ENCODE results near the gene IL13. TPM values are rescaled to one million over a fixed set of nuclear protein-coding genes. Genes with fewer than 3 reads are reported as not detected.
"Not testable (repeated sequence)": the region's sequence is repeated elsewhere in the genome, so short reads cannot be mapped to it uniquely, and the experiment has no call there.

The IL13 gene
- total RNA-seq, 1 experiment from 2014 or later: not detected

GRCh38 chr5:132628814-132629213, 29.2 kb upstream of the IL13 start:
- CTCF ChIA-PET: no interaction called here
- H3K36me3 ChIP-seq (ENCODE audit: insufficient read depth, low read length, poor library complexity, severe bottlenecking): no peaks in the 10 kb centered on the region
- TF ChIP-seq EZH2 (IDR thresholded peaks at IDR 0.05; ENCODE audit: borderline replicate concordance, low read depth, low read length, poor library complexity, severe bottlenecking) (no peak), CTCF (conservative IDR thresholded peaks at IDR 0.05; ENCODE audit: low read depth, low read length) (no peak)
- no peaks in the 10 kb centered on the region for H3K4me1 ChIP-seq (ENCODE audit: insufficient read depth, low read length, poor library complexity, severe bottlenecking)
- no peak for DNase-seq (ENCODE audit: low spot score)
- intact Hi-C loops (cut with micrococcal nuclease; ENCODE audit: unreplicated experiment): no loop called here
- H3K4me3 ChIP-seq (ENCODE audit: low read depth, low read length, poor library complexity, severe bottlenecking): no peak overlapping the region
- no peaks in the 10 kb centered on the region for H3K9me3 ChIP-seq (ENCODE audit: low read depth, low read length, poor library complexity, severe bottlenecking)
- no peak overlapping the region for H3K27ac ChIP-seq (ENCODE audit: low read depth, low read length, poor library complexity, severe bottlenecking)
- BruUV-seq (replicated peaks): no TSS peak
- POLR2A ChIA-PET (ENCODE audit: low non-redundant PET): no interaction called here
- H3K27me3 ChIP-seq (replicated peaks; ENCODE audit: insufficient read depth, low read depth, low read length, poor library complexity): no peaks in the 10 kb centered on the region

- DNase-seq (ENCODE audit: low spot score): no peak
- Histone ChIP-seq H3K4me1 (ENCODE audit: insufficient read depth, low read length, poor library complexity, severe bottlenecking) (no peaks in the 10 kb centered on the region), H3K27ac (ENCODE audit: low read depth, low read length, poor library complexity, severe bottlenecking) (no peak overlapping the region), H3K36me3 (ENCODE audit: insufficient read depth, low read length, poor library complexity, severe bottlenecking) (no peaks in the 10 kb centered on the region), H3K27me3 (replicated peaks; ENCODE audit: insufficient read depth, low read depth, low read length, poor library complexity) (no peaks in the 10 kb centered on the region), H3K4me3 (ENCODE audit: low read depth, low read length, poor library complexity, severe bottlenecking) (no peak overlapping the region), H3K9me3 (ENCODE audit: low read depth, low read length, poor library complexity, severe bottlenecking) (no peaks in the 10 kb centered on the region)
- ChIA-PET CTCF (no interaction called here), POLR2A (ENCODE audit: low non-redundant PET) (no interaction called here)
- TF ChIP-seq CTCF (conservative IDR thresholded peaks at IDR 0.05; ENCODE audit: low read depth, low read length): no peak
- TF ChIP-seq EZH2 (IDR thresholded peaks at IDR 0.05; ENCODE audit: borderline replicate concordance, low read depth, low read length, poor library complexity, severe bottlenecking): no peak
- intact Hi-C loops (cut with micrococcal nuclease; ENCODE audit: unreplicated experiment): no loop called here
- BruUV-seq (replicated peaks): no TSS peak
These were observed 28.6 kb upstream of the IL13 start for GRCh38 chr5:132629230-132629944.

DNA sequence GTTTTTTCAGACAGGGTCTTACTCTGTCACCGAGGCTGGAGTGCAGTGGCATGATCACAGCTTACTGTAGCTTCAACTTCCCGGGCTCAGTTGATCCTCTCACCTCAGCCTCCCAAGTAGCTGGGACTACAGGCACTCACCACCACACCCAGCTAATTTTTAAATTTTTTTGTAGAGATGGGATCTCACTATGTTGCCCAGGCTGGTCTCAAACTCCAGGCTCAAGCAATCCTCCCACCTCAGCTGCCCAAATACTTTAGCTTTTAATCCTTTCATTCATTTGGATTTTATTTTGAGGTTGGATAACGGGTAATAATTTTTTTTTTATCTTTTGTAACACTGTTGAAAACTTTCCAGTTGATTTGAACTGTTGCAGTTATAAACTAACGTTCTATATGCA, 24.4 kb upstream of the IL13 start:
- POLR2A ChIA-PET (ENCODE audit: low non-redundant PET): not testable (repeated sequence)

GRCh38 chr5:132635873-132636272, 22.1 kb upstream of the IL13 start:
- CTCF ChIA-PET: no interaction called here
- no peak for DNase-seq (ENCODE audit: low spot score)
- Histone ChIP-seq H3K9me3 (ENCODE audit: low read depth, low read length, poor library complexity, severe bottlenecking) (no peaks in the 10 kb centered on the region), H3K4me1 (ENCODE audit: insufficient read depth, low read length, poor library complexity, severe bottlenecking) (no peaks in the 10 kb centered on the region), H3K4me3 (ENCODE audit: low read depth, low read length, poor library complexity, severe bottlenecking) (no peak overlapping the region), H3K36me3 (ENCODE audit: insufficient read depth, low read length, poor library complexity, severe bottlenecking) (peaks cover 17% of the 10 kb centered on the region), H3K27me3 (replicated peaks; ENCODE audit: insufficient read depth, low read depth, low read length, poor library complexity) (no peaks in the 10 kb centered on the region), H3K27ac (ENCODE audit: low read depth, low read length, poor library complexity, severe bottlenecking) (no peak overlapping the region)
- TF ChIP-seq EZH2 (IDR thresholded peaks at IDR 0.05; ENCODE audit: borderline replicate concordance, low read depth, low read length, poor library complexity, severe bottlenecking) (no peak), CTCF (conservative IDR thresholded peaks at IDR 0.05; ENCODE audit: low read depth, low read length) (no peak)
- intact Hi-C loops (cut with micrococcal nuclease; ENCODE audit: unreplicated experiment): no loop called here
- POLR2A ChIA-PET (ENCODE audit: low non-redundant PET): interaction anchor here (0.7 kb wide), 1 partner anchor 34 kb away, joined by 3 read pairs; no protein-coding TSS in a partner anchor
- no TSS peak for BruUV-seq (replicated peaks)

More for the DNA sequence above, 24.4 kb upstream of the IL13 start:
- H3K4me3 ChIP-seq (ENCODE audit: low read depth, low read length, poor library complexity, severe bottlenecking); BruUV-seq (replicated peaks); H3K27me3 ChIP-seq (replicated peaks; ENCODE audit: insufficient read depth, low read depth, low read length, poor library complexity); DNase-seq (ENCODE audit: low spot score); H3K36me3 ChIP-seq (ENCODE audit: insufficient read depth, low read length, poor library complexity, severe bottlenecking); H3K27ac ChIP-seq (ENCODE audit: low read depth, low read length, poor library complexity, severe bottlenecking); intact Hi-C loops (cut with micrococcal nuclease; ENCODE audit: unreplicated experiment); CTCF ChIA-PET; H3K9me3 ChIP-seq (ENCODE audit: low read depth, low read length, poor library complexity, severe bottlenecking); H3K4me1 ChIP-seq (ENCODE audit: insufficient read depth, low read length, poor library complexity, severe bottlenecking): not testable (repeated sequence)
